GM20000 (cell line): ENCODE data around the gene SLIT3.

Experiments used
- DNase-seq: peaks from one replicate; pipeline ENCODE4 v3.0.0; 2012; ENCODE audit warnings: low spot score
- TF ChIP-seq, protein P1 (sequence below): IDR thresholded peaks from 2 replicates; pipeline ENCODE4 v1.5.1; 2012; ENCODE audit warnings: mild to moderate bottlenecking, control low read depth; ENCODE audit errors: extremely low read depth, missing control alignments

Gene SLIT3

DNA sequence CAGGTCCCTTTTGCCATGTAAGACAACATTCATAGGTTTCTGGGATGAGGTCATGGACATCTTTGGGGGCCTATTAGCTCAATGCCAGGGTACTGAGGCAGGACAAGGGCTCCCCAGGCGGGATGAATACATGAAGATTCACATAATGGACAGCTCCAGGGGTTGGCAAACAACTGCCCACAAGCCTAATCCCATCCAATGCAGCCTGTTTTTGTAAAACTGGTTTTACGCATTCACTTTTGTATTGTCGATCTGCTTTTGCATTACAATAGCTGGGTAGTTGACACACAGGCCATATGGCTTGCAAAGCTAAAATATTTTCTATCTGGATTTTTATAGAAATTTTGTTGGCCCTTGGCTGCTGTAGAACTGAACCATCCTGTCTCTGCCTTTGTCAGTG lies 473.3 kb downstream of the SLIT3 start:
- TF ChIP-seq, protein P1, sequence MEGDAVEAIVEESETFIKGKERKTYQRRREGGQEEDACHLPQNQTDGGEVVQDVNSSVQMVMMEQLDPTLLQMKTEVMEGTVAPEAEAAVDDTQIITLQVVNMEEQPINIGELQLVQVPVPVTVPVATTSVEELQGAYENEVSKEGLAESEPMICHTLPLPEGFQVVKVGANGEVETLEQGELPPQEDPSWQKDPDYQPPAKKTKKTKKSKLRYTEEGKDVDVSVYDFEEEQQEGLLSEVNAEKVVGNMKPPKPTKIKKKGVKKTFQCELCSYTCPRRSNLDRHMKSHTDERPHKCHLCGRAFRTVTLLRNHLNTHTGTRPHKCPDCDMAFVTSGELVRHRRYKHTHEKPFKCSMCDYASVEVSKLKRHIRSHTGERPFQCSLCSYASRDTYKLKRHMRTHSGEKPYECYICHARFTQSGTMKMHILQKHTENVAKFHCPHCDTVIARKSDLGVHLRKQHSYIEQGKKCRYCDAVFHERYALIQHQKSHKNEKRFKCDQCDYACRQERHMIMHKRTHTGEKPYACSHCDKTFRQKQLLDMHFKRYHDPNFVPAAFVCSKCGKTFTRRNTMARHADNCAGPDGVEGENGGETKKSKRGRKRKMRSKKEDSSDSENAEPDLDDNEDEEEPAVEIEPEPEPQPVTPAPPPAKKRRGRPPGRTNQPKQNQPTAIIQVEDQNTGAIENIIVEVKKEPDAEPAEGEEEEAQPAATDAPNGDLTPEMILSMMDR: no peak

GRCh38 chr5:168826246-168826725 lies 474.7 kb downstream of the SLIT3 start:
- DNase-seq: no peak
- TF ChIP-seq, protein P1: no peak

More for the DNA sequence above, 473.3 kb downstream of the SLIT3 start:
- DNase-seq: no peak

DNA sequence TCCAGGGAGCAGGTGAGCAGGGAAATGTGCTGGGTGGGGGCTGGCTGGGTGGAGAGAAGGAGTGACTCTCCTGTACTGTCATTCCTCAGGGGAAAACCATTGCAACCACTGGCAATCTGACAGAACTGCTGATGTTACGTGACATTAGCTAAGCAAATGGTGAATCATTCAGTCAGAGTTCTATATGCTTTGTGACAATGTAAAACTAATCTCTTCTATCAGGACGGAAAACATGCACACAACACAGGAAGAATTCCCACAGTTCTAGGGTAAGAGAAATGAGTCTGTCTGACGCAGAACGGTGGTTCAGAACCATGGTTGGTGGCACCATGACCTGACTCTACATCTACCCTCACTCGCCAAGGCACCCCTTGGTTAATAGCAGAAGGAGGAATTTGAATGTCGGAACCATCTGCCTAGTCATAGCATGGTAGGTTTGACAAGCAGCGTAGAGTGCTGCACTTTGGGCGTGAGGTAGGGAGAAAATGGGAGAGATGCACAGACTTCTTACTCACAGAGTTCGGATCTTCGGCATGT lies 478.1 kb downstream of the SLIT3 start:
- TF ChIP-seq, protein P1: no peak

GRCh38 chr5:168822248-168822744 lies 478.6 kb downstream of the SLIT3 start:
- no peak for DNase-seq

More for the DNA sequence above, 478.1 kb downstream of the SLIT3 start:
- no peak for DNase-seq

GRCh38 chr5:168820874-168821273 lies 480.1 kb downstream of the SLIT3 start:
- DNase-seq: no peak
- TF ChIP-seq, protein P1: no peak

More at GRCh38 chr5:168822248-168822744, 478.6 kb downstream of the SLIT3 start:
- TF ChIP-seq, protein P1: no peak

DNA sequence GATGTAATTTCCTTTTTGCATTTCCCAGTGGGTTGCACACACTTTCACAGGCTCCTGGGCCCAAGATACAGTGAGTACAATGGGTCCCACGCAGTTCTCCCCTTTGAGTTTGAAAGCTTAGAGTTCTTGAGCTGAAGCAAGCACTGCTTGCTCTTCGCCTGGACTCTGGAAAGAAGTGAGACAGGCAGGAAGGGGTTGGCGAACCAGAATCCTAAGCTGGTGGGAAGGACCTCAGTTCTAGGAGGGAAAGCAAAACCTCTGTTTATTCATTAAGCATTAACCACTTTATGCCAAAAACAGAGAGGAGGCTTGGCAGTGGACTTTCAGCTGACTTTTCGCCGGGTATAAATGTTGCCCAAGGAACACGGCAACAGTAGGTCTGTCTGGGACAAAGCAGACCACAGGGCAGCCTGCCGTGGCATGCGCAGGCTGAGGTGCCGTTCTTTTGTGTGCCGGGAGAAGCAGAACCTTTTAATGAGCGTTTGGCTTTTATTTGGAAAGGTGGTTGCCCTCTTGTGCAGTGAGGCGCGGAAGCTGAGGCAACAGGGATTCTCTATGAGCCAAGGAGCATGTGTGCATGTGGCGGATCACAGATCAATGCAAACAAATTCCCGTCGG lies 481.8 kb downstream of the SLIT3 start:
- no peak for DNase-seq
- TF ChIP-seq, protein P1: no peak

DNA sequence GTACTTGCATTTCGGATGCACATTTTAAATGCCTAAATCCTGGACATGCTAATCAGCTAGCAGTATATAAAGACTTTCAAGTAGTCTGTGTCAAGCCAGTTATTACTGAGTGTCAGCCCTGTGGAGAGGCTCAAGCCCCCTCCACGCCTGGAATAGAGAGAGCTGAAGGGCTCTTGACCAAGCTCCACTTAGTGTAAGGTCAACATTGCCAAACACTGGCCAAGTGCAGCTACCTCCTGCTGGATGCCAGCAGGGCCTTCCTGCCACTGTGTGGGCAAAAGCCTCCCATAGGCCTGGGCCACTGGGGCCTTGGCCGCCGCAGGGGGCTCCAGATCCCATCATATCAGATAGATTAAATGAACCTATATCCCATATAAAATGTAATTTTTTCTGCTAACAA lies 482.4 kb downstream of the SLIT3 start:
- DNase-seq: no peak
- TF ChIP-seq, protein P1: no peak
